GM13976 (cell line): ENCODE measurements around the gene DSP.

Experiments used
- DNase-seq: peaks from one replicate; pipeline ENCODE4 v3.0.0; 2012; ENCODE audit warnings: low spot score
- in situ Hi-C: fragments of 300-500 bp; cut with MboI; formaldehyde crosslinking; loops from one replicate; pipeline ENCODE4 v1.12.0; 2022; ENCODE audit warnings: low sequenced_read_pairs, mixed read lengths, inconsistent platforms; ENCODE audit not compliant: unreplicated experiment
- TF ChIP-seq, protein P1 (sequence below): IDR thresholded peaks from 2 replicates; pipeline ENCODE4 v1.5.1; 2012; ENCODE audit warnings: borderline replicate concordance, mild to moderate bottlenecking; ENCODE audit not compliant: insufficient read depth; ENCODE audit errors: extremely low read depth, missing control alignments, control extremely low read depth

The DSP gene

DNA sequence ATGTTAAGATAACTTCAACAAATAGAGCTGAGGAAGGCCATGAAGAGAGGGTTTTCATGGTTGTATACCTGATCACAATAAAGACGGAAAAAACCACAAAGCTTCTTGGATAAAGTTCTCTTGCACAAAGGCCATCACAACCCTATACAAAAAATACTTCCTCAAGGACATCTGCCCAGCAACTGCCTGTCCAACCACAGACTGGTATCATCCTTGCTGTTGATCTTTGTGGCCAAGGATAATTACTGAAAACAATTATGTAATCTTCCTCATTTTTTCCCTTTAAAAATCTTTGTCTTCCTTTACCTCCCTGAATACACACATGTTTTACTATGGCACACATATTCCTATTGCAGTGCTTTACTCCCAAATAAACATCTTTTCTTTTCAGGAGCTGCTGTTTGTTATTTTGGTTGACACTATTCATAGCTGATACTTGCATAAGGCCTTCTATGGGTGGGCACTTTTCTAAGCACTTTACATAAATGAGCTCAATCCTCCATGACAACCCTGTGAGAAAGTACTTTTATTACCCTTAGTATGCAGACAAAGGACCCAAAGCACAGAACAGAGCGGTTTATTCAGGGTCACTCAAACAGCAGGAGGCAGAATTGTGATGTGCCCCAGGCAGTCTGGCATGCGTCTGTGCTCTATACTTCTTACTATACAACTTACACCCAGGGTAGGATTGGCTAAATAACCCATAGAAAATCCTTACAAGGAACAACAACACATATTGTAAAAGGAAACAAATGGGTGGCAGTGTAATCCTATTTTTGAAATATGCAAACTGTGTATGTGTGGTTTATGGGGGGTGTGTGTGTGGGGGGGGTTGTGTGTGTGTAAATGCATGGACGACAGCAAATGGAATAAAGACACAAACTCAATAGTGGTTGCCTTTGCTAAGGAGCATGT is 83.6 kb downstream of the DSP start:
- in situ Hi-C loops = loop anchor here (25.0 kb wide), 1 partner anchor 938 kb away; no protein-coding TSS in a partner anchor
- TF ChIP-seq, protein P1, sequence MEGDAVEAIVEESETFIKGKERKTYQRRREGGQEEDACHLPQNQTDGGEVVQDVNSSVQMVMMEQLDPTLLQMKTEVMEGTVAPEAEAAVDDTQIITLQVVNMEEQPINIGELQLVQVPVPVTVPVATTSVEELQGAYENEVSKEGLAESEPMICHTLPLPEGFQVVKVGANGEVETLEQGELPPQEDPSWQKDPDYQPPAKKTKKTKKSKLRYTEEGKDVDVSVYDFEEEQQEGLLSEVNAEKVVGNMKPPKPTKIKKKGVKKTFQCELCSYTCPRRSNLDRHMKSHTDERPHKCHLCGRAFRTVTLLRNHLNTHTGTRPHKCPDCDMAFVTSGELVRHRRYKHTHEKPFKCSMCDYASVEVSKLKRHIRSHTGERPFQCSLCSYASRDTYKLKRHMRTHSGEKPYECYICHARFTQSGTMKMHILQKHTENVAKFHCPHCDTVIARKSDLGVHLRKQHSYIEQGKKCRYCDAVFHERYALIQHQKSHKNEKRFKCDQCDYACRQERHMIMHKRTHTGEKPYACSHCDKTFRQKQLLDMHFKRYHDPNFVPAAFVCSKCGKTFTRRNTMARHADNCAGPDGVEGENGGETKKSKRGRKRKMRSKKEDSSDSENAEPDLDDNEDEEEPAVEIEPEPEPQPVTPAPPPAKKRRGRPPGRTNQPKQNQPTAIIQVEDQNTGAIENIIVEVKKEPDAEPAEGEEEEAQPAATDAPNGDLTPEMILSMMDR = no peak
- no peak for DNase-seq

DNA sequence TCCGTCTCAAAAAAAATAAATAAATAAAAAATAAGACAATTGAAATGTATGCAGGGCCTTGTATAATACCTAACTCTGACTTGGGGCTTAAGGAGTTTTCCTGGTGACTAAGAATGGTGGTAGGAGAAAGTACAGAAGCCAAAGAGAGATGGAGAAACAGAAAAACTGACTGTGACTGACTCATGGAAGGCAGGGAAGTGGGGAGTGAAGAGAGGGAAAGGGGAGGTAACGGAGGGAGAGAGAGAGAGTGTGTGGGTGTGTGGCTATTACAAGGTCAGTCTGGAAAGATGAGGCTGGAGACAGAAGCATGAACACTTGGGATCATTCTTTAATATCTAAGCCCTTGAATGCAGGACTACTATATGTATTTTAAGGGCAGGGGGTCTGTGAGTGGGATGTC is 87.0 kb downstream of the DSP start:
- TF ChIP-seq, protein P1 = no peak
- in situ Hi-C loops = no loop called here
- DNase-seq = no peak

DNA sequence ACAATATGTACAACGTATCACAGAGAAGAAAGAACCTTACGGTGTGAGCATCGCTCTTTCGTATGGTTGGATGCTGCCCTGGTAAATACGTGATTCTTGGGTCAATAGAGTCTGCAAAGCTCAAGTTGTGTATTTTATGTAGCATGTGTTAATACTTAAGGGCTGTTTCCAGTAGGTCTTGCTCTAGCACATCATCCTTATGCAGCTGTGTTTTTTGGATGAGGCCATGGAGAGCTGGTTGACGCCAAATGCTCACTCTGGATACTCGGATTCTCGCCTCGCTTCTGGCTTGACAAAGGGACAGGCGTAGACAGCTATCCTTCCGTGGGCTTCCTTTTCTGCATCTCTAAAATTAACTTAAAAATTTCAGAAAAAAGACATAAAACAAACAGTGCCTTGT is 87.4 kb downstream of the DSP start:
- TF ChIP-seq, protein P1 = no peak
- no peak for DNase-seq
- in situ Hi-C loops = no loop called here

DNA sequence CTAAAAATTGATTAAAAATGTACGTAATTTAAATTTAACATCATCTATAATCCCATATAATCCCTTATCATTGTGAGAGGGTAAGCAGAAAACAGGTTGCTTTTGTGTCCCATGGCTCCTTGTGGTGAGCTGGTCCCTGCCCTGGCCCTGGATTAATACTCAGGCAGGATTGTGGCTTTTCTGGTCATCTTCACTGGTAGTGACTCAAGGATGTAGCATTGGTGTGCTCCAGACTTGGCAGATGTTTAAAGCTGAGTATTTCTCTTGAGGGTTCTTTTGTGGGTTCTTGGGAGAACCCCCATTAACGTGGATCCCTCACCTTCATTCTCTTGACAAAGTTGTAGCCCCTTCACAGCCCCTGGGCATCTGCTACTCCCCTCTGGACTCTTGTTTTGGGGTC is 87.8 kb downstream of the DSP start:
- no peak for DNase-seq
- in situ Hi-C loops = no loop called here
- TF ChIP-seq, protein P1 = no peak

DNA sequence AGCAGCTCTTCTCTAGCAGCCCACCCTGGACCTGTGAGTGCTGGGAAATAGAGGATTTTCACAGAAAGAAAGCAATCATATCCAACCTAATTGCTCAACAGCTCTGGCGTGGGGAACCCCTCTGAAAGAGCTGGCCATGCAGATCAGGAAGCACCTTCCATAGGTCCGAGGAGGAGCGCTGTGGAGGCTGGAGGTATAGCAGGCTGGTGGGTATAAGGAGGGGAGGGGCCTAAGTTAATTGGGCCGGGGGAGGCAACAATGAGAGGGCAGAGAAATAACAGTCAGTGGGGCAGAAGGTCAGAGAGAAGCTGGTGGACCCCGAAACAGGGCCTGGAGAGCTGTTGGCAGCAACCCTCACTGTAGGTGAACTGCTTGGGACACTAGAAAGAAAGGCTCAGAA is 89.3 kb downstream of the DSP start:
- DNase-seq = no peak
- TF ChIP-seq, protein P1 = no peak
- in situ Hi-C loops = no loop called here

DNA sequence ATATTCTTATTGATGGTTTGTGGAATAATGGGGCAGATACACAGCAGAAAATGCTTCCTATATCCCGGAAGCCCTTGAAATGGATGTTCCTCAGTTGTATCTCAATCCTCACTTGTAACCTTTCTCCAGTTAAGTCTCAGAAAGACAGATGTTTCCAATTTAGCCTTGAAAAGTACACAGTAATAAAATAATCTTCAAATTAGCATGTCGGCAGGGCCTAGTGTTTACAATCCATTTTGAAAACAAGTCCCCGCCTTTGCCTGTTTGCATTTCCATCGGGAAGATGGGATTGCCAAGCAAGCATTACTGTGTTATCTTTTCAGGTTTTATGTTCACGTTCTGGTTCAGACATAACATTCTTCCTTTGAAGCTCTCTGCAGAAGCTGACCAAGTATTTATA is 90.0 kb downstream of the DSP start:
- in situ Hi-C loops = no loop called here
- TF ChIP-seq, protein P1 = no peak
- DNase-seq = no peak
